K562 (cell line): Measurements from ENCODE around the gene CAPN10. TPM values are rescaled to one million over a fixed set of nuclear protein-coding genes. Genes with fewer than 3 reads are reported as not detected.

Source experiments
- ATAC-seq: fragments of 200-7000 bp; cut with Tn5 transposase; 3 replicates; pipeline ENCODE4 v1.9.1; 2020; ENCODE audit warnings: moderate library complexity
- BruUV-seq: library from RNA; stranded (reverse); fragments of 400-500 nt; replicated peaks from 2 replicates; lab custom pipeline; 2021; lab: Mats Ljungman, UMichigan
- CTCF ChIA-PET: fragments of 300-600 bp; formaldehyde crosslinking; extraction: SDS; loops from one replicate; lab custom pipeline; 2021; ENCODE audit warnings: low intra/inter-chr PET ratio; lab: Yijun Ruan, JAX
- POLR2A ChIA-PET: fragments of 300-600, 350-650 bp; sonication (Branson Sonifier 250); formaldehyde crosslinking; extraction: SDS; loops from one replicate; lab custom pipeline; 2021; ENCODE audit warnings: antibody characterized with exemption, inconsistent platforms; lab: Yijun Ruan, JAX
- DNase-seq, 4 experiments: peaks; one replicate each; pipeline versions ENCODE4 v3.0.0 to v3.0.0-alpha.2; 2011 to 2018; ENCODE audit warnings: low spot score in 3 of 4, mixed read lengths in 3 of 4; ENCODE audit errors: extremely low read depth in 1 of 4
- FAIRE-seq: peaks from 2 replicates; lab custom pipeline; 2011; peaks lifted over from hg19 to GRCh38; lab: Jason Lieb, UNC
- H2AFZ ChIP-seq: 2 replicates; pipeline ENCODE4 v1.6.0; 2011; ENCODE audit warnings: low read depth, low read length, control low read depth, inconsistent platforms
- H3K27ac ChIP-seq: fragments of 200-600 bp; 3 replicates; pipeline ENCODE4 v1.8.0; 2011; ENCODE audit warnings: low read depth, mild to moderate bottlenecking, control low read depth, inconsistent platforms, low read length, moderate library complexity, mixed read lengths; ENCODE audit errors: extremely low read depth
- H3K27me3 ChIP-seq, 2 experiments: fragments of 300-600 bp in 1 of 2; 2 replicates in 1 of 2; 3 replicates in 1 of 2; pipeline versions ENCODE4 v1.6.0 to v1.8.0; 2011; ENCODE audit warnings: inconsistent platforms in 2 of 2, low read length in 2 of 2, mild to moderate bottlenecking in 1 of 2, mixed read lengths in 1 of 2, moderate library complexity in 1 of 2; ENCODE audit not compliant: control insufficient read depth in 2 of 2, insufficient read depth in 2 of 2
- H3K36me3 ChIP-seq: fragments of 300-600 bp; 3 replicates; pipeline ENCODE4 v1.8.0; 2011; ENCODE audit warnings: mild to moderate bottlenecking, low read length, inconsistent platforms; ENCODE audit not compliant: control insufficient read depth, insufficient read depth
- H3K4me1 ChIP-seq, 2 experiments: fragments of 200-600 bp in 1 of 2; replicated peaks in 1 of 2; 2 replicates in 1 of 2; 3 replicates in 1 of 2; pipeline versions ENCODE4 v1.5.1 to v1.8.0; 2011; ENCODE audit warnings: inconsistent platforms in 2 of 2, low read length in 2 of 2, mild to moderate bottlenecking in 1 of 2, mixed read lengths in 1 of 2, moderate library complexity in 1 of 2; ENCODE audit not compliant: control insufficient read depth in 2 of 2, insufficient read depth in 2 of 2
- H3K4me2 ChIP-seq: 2 replicates; pipeline ENCODE4 v1.6.1; 2011; ENCODE audit warnings: low read length, control low read depth, inconsistent platforms, mixed read lengths; ENCODE audit not compliant: insufficient read depth
- H3K4me3 ChIP-seq: fragments of 200-600 bp; sonication (generic), shearing (Covaris generic); 2 replicates; pipeline ENCODE4 v1.5.1; 2016; ENCODE audit warnings: control low read depth, inconsistent platforms
- H3K79me2 ChIP-seq: fragments of 200-600 bp; 3 replicates; pipeline ENCODE4 v1.8.0; 2011; ENCODE audit warnings: low read length, inconsistent platforms; ENCODE audit not compliant: control insufficient read depth, insufficient read depth
- H3K9ac ChIP-seq, 2 experiments: 2 replicates each; pipeline versions ENCODE4 v1.6.0 to v1.6.1; 2011; ENCODE audit warnings: low read depth in 2 of 2, low read length in 2 of 2, control low read depth in 1 of 2, inconsistent platforms in 1 of 2, mild to moderate bottlenecking in 1 of 2, mixed read lengths in 1 of 2; ENCODE audit not compliant: insufficient read depth in 1 of 2
- H3K9me1 ChIP-seq: one replicate; pipeline ENCODE4 v1.6.0; 2011; ENCODE audit warnings: inconsistent platforms, mild to moderate bottlenecking, low read length, moderate library complexity; ENCODE audit not compliant: control insufficient read depth, insufficient read depth
- H3K9me3 ChIP-seq: replicated peaks from 2 replicates; pipeline ENCODE4 v1.5.1; 2011; ENCODE audit warnings: low read depth, low read length, inconsistent platforms; ENCODE audit not compliant: control insufficient read depth, insufficient read depth
- H4K20me1 ChIP-seq: replicated peaks from 2 replicates; pipeline ENCODE4 v1.6.1; 2011; ENCODE audit warnings: low read length, inconsistent platforms, mixed read lengths; ENCODE audit not compliant: control insufficient read depth, insufficient read depth
- ATF1 ChIP-seq, 2 experiments: fragments of 450-650 bp in 1 of 2; IDR thresholded peaks; 2 replicates each; pipeline ENCODE4 v1.6.1; 2016; ENCODE audit warnings: missing compliant biosample characterization in 1 of 2, missing genetic modification characterization in 1 of 2
- ATF3 ChIP-seq, 2 experiments: fragments of 450-650 bp in 1 of 2; sonication (generic) in 1 of 2; formaldehyde crosslinking in 1 of 2; IDR thresholded peaks in 1 of 2; conservative IDR thresholded peaks in 1 of 2; 2 replicates each; pipeline versions ENCODE4 v1.6.1 to v1.8.1; 2016 to 2023; ENCODE audit warnings: mild to moderate bottlenecking in 2 of 2, moderate library complexity in 2 of 2, inconsistent platforms in 1 of 2, missing genetic modification reagents in 1 of 2
- DPF2 ChIP-seq: fragments of 450-650 bp; IDR thresholded peaks from 2 replicates; pipeline ENCODE4 v1.6.1; 2016
- MAFF ChIP-seq: IDR thresholded peaks from 2 replicates; pipeline ENCODE4 v1.6.1; 2012; ENCODE audit warnings: low read length, improper control_type of control experiment
- MCM5 ChIP-seq: fragments of 450-650 bp; IDR thresholded peaks from 2 replicates; pipeline ENCODE4 v1.6.1; 2016; ENCODE audit warnings: low read depth
- RBM17 ChIP-seq: fragments of 200-400 bp; formaldehyde crosslinking; IDR thresholded peaks from 2 replicates; pipeline ENCODE4 v1.6.1; 2017; ENCODE audit warnings: low read depth, mild to moderate bottlenecking, low read length, borderline replicate concordance
- RREB1 ChIP-seq: fragments of 250-450 bp; sonication (Bioruptor Pico); IDR thresholded peaks from 2 replicates; pipeline ENCODE4 v1.4.0; 2020
- TSC22D4 ChIP-seq: fragments of 450-650 bp; IDR thresholded peaks from 2 replicates; pipeline ENCODE4 v1.6.1; 2016; ENCODE audit warnings: missing genetic modification characterization, missing biosample characterization, control low read depth
- ZBTB11 ChIP-seq, 3 experiments: fragments of 200-800 bp in 1 of 3; fragments of 250-450 bp in 1 of 3; fragments of 450-650 bp in 1 of 3; sonication (Bioruptor Pico) in 1 of 3; sonication (Bioruptor generic) in 1 of 3; formaldehyde crosslinking in 1 of 3; IDR thresholded peaks; 2 replicates each; pipeline versions ENCODE4 v1.6.1 to v1.8.0; 2016 to 2022; ENCODE audit warnings: mild to moderate bottlenecking in 2 of 3, missing genetic modification characterization in 2 of 3, missing compliant biosample characterization in 1 of 3, moderate library complexity in 1 of 3
- ZKSCAN8 ChIP-seq: fragments of 200-800 bp; sonication (Bioruptor generic); IDR thresholded peaks from 2 replicates; pipeline ENCODE4 v1.6.1; 2016; ENCODE audit warnings: missing genetic modification characterization, missing compliant biosample characterization
- ZNF77 ChIP-seq: fragments of 250-450 bp; sonication (Bioruptor Pico); IDR thresholded peaks from 2 replicates; pipeline ENCODE4 v1.5.0; 2020
- WGBS: fragments of 100-300 bp; shearing (Covaris generic); methylation state at CpG from one replicate; pipeline ENCODE4 v1.1.6; 2016; ENCODE audit warnings: low coverage, mixed read lengths; ENCODE audit not compliant: insufficient coverage; ENCODE audit errors: missing lambda C conversion rate; 5-methylcytosine and 5-hydroxymethylcytosine counted together
- in situ Hi-C: fragments of 300-500 bp; cut with MboI; formaldehyde crosslinking; loops from 4 replicates; pipeline ENCODE4 v1.15.0; 2018; ENCODE audit warnings: inconsistent platforms, mixed read lengths
- intact Hi-C: fragments of 100-400 bp; cut with micrococcal nuclease; formaldehyde crosslinking; loops from 2 replicates; pipeline ENCODE4 v1.14.2; 2022
- polyA plus RNA-seq, 8 experiments: library from polyadenylated mRNA; depleted of rRNA in 4 of 8; stranded (reverse) in 5 of 8; unstranded in 3 of 8; fragments of >200 nt; fragmentation: Nextera tagmentation in 2 of 8; fragmentation: Illumina TruSeq in 1 of 8; extraction: Ambion mirVana in 2 of 8; extraction: Trizol in 1 of 8; gene quantifications; 2 replicates each; pipeline versions ENCODE4 v1.2.1 to v1.2.3, GENCODE V29; 2011 to 2014; ENCODE audit warnings: inconsistent platforms in 1 of 8, missing spikeins in 1 of 8
- total RNA-seq, 7 experiments: library from RNA; depleted of rRNA in 6 of 7; stranded (reverse); fragments of >200 nt in 6 of 7; fragmentation: Illumina TruSeq in 2 of 7; extraction: Trizol in 2 of 7; gene quantifications; 2 replicates each; pipeline versions ENCODE4 v1.2.1 to v1.2.3, GENCODE V29; 2011 to 2021; ENCODE audit warnings: low replicate concordance in 1 of 7

Gene CAPN10
- total and polyA plus RNA-seq, 9 of the 15 experiments (the other 6 are each of a cell fraction or from before 2014, with no cell fraction given) = 0.08 to 26.1 (median 8.4) TPM

- peaks cover 0 to 7% of the 10 kb centered on the region in 2 experiments; a peak in 1 of 5 replicates for H3K4me1 ChIP-seq
- FAIRE-seq (no peak), ATAC-seq (no peak), DNase-seq (no peak)
- in situ Hi-C loops (no loop called here), intact Hi-C loops (no loop called here)
- H3K4me2 ChIP-seq = no peak overlapping the region
- no peaks in the 10 kb centered on the region for H3K9me3 ChIP-seq
- WGBS = 0% methylated on average over 9 of the region's 14 CpGs
- H3K27me3 ChIP-seq = peaks cover 12 to 61% of the 10 kb centered on the region in 2 experiments; a peak in 4 of 5 replicates
- no peak overlapping the region for H3K27ac ChIP-seq
- no peaks in the 10 kb centered on the region for H4K20me1 ChIP-seq
- no peak overlapping the region for H2AFZ ChIP-seq
- no peaks in the 10 kb centered on the region for H3K36me3 ChIP-seq
- ChIA-PET POLR2A (interaction anchor here (1.1 kb wide), 1 partner anchor 19 kb away, joined by 3 read pairs; the partner anchor contains the start of gene GPR35), CTCF (no interaction called here)
- H3K4me3 ChIP-seq = no peak overlapping the region
- H3K9ac ChIP-seq = no peak overlapping the region
- BruUV-seq = no TSS peak
- H3K9me1 ChIP-seq = no peaks in the 10 kb centered on the region
- no peaks in the 10 kb centered on the region for H3K79me2 ChIP-seq
- TF ChIP-seq ZBTB11 (CRISPR knock-in tag; IDR thresholded peaks at IDR 0.05) = no peak
- no peak for TF ChIP-seq MCM5
- no peak for TF ChIP-seq ATF3 (IDR thresholded peaks at IDR 0.05)
- no peak for TF ChIP-seq ATF3 (CRISPR knock-in tag; conservative IDR thresholded peaks at IDR 0.05)
- TF ChIP-seq ZKSCAN8 (CRISPR knock-in tag) = no peak
- no peak for TF ChIP-seq ATF1 (CRISPR knock-in tag; IDR thresholded peaks at IDR 0.05)
- TF ChIP-seq ATF1 (tag; IDR thresholded peaks at IDR 0.05) = no peak
- TF ChIP-seq TSC22D4 = no peak
- no peak for TF ChIP-seq DPF2
- no peak for TF ChIP-seq RBM17
- TF ChIP-seq MAFF = no peak
- no peak for TF ChIP-seq RREB1
- no peak for TF ChIP-seq ZNF77 (CRISPR knock-in tag)
These were observed 57.7 kb downstream of the CAPN10 start for GRCh38 chr2:240644171-240644651.
